PC-9 (cell line): ENCODE results near the gene TRAPPC12.

Experiments used
- EZH2 ChIP-seq: fragments of 200-600 bp; sonication (generic); IDR thresholded peaks from 2 replicates; pipeline ENCODE4 v1.8.0; 2017; ENCODE audit warnings: antibody characterized with exemption, low read depth
- TF ChIP-seq, protein P1 (sequence below): fragments of 200-600 bp; sonication (generic); conservative IDR thresholded peaks from 2 replicates; pipeline ENCODE4 v1.6.1; 2017; ENCODE audit warnings: mixed run types, antibody characterized with exemption, mild to moderate bottlenecking, moderate library complexity

GRCh38 chr2:3450385-3451010 lies 71.0 kb downstream of the TRAPPC12 start:
- TF ChIP-seq, protein P1, sequence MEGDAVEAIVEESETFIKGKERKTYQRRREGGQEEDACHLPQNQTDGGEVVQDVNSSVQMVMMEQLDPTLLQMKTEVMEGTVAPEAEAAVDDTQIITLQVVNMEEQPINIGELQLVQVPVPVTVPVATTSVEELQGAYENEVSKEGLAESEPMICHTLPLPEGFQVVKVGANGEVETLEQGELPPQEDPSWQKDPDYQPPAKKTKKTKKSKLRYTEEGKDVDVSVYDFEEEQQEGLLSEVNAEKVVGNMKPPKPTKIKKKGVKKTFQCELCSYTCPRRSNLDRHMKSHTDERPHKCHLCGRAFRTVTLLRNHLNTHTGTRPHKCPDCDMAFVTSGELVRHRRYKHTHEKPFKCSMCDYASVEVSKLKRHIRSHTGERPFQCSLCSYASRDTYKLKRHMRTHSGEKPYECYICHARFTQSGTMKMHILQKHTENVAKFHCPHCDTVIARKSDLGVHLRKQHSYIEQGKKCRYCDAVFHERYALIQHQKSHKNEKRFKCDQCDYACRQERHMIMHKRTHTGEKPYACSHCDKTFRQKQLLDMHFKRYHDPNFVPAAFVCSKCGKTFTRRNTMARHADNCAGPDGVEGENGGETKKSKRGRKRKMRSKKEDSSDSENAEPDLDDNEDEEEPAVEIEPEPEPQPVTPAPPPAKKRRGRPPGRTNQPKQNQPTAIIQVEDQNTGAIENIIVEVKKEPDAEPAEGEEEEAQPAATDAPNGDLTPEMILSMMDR = no peak
- no peak for TF ChIP-seq EZH2
